ENCODE measurements around the gene OSTM1.

Gene OSTM1

DNA sequence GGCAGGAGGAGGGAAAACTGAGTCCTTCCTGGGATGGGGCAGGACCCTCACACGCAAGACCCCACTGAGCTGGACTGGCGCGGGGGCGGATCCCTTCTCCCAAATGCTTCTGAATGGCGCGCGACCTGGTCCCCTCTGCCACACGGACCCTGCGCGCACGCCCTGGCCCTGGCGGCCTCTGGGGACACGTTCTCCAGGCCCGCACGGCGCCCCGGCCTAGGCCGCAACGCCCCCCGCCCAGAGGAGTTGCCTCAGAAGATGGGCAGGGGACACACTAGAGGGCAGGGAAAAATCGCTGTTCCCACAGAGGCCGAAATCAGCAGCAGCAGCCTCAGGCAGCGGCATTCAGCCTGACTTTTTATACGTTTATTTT lies 45.2 kb upstream of the OSTM1 start:
- TF ChIP-seq, protein P1, sequence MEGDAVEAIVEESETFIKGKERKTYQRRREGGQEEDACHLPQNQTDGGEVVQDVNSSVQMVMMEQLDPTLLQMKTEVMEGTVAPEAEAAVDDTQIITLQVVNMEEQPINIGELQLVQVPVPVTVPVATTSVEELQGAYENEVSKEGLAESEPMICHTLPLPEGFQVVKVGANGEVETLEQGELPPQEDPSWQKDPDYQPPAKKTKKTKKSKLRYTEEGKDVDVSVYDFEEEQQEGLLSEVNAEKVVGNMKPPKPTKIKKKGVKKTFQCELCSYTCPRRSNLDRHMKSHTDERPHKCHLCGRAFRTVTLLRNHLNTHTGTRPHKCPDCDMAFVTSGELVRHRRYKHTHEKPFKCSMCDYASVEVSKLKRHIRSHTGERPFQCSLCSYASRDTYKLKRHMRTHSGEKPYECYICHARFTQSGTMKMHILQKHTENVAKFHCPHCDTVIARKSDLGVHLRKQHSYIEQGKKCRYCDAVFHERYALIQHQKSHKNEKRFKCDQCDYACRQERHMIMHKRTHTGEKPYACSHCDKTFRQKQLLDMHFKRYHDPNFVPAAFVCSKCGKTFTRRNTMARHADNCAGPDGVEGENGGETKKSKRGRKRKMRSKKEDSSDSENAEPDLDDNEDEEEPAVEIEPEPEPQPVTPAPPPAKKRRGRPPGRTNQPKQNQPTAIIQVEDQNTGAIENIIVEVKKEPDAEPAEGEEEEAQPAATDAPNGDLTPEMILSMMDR (IDR thresholded peaks at IDR 0.05; ENCODE audit: low read depth, low read length, missing control alignments), result no peak
- Histone ChIP-seq H3K27ac (no peak overlapping the region), H3K27me3 (replicated peaks) (peaks cover 65% of the 10 kb centered on the region), H3K36me3 (replicated peaks) (no peaks in the 10 kb centered on the region), H3K4me3 (ENCODE audit: low read depth, low read length) (no peak overlapping the region)
- no peak for DNase-seq
- in situ Hi-C loops (cut with HindIII; ENCODE audit: low pct_ligation_motif_present, low sequenced_read_pairs), result loop anchor here (25.0 kb wide), 1 partner anchor 368 kb away; no protein-coding TSS in a partner anchor

DNA sequence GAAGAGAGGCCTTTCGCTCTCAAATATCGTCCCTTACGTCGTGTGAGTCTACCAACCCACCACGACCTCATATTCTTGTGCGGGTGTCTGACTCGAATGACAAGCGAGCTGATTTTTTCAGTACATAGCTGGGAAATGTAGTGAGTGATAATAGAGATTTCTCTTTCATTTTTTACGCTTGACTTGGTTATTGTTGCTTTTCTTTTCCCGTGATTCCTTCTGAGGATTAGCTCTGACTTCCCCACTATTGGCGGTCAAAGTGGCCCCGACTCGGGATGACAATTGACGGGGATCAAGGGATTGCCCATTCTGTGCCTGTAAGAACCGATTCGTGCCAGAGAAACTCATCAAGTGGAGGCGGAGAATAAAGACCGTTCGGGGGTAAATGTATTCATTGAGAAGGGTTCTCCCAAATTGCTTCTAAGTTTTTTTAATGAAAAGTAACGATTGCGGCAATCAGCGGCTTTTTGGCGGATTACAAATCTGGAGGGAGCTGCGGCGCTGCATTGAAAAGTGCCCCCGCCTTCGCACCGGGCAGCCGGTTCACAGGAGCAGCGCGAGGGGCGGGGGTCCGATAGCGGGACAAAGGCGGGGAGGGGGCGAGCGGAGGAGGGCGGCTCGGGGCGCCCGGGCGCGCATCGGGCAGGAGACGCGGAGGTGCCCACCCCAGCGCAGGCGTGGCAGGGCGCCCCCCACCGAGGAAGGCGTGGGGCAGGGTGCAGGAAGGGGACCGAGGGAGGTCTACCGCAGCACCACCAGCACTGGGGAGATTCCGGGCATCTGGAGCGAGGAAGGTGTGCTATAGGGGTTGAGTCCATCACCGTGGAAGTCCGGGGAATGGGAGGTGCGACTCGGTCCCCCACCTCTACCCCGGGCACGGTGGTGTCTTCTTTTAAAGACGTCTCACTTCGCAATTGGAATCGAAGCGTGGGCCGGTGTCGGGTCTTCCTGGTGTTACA lies 44.5 kb upstream of the OSTM1 start:
- H3K4me3 ChIP-seq (ENCODE audit: low read depth, low read length), result peak overlapping the region; percentile 12
- H3K27ac ChIP-seq, result no peak overlapping the region
- H3K36me3 ChIP-seq (replicated peaks), result no peaks in the 10 kb centered on the region
- TF ChIP-seq, protein P1 (IDR thresholded peaks at IDR 0.05; ENCODE audit: low read depth, low read length, missing control alignments), result no peak
- in situ Hi-C loops (cut with HindIII; ENCODE audit: low pct_ligation_motif_present, low sequenced_read_pairs), result loop anchor here (25.0 kb wide), 1 partner anchor 368 kb away; no protein-coding TSS in a partner anchor
- peaks cover 67% of the 10 kb centered on the region for H3K27me3 ChIP-seq (replicated peaks)
- DNase-seq, result no peak

DNA sequence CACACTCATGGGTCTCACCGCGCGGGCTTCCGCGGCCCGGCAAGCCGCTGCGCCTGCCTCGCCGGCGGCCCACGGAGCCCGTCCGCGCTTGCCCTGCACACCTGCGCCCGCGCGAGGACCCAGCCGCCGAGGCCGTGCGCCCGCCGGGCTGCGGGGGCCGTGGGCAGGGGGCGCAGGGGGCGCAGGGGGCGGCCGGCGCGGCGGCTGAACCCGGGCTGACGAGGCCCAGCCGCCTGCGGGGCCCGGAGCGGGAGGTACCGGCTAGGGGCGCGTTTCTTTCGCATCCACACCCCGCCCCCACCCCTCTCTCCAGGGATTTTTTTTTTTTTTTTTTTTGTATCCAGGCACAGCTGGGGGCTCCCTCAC lies 43.8 kb upstream of the OSTM1 start:
- in situ Hi-C loops (cut with HindIII; ENCODE audit: low pct_ligation_motif_present, low sequenced_read_pairs), result loop anchor here (25.0 kb wide), 1 partner anchor 369 kb away; no protein-coding TSS in a partner anchor
- TF ChIP-seq, protein P1 (IDR thresholded peaks at IDR 0.05; ENCODE audit: low read depth, low read length, missing control alignments), result no peak
- Histone ChIP-seq H3K4me3 (ENCODE audit: low read depth, low read length) (no peak overlapping the region), H3K36me3 (replicated peaks) (no peaks in the 10 kb centered on the region), H3K27me3 (replicated peaks) (peaks cover 63% of the 10 kb centered on the region), H3K27ac (no peak overlapping the region)
- DNase-seq, result no peak

DNA sequence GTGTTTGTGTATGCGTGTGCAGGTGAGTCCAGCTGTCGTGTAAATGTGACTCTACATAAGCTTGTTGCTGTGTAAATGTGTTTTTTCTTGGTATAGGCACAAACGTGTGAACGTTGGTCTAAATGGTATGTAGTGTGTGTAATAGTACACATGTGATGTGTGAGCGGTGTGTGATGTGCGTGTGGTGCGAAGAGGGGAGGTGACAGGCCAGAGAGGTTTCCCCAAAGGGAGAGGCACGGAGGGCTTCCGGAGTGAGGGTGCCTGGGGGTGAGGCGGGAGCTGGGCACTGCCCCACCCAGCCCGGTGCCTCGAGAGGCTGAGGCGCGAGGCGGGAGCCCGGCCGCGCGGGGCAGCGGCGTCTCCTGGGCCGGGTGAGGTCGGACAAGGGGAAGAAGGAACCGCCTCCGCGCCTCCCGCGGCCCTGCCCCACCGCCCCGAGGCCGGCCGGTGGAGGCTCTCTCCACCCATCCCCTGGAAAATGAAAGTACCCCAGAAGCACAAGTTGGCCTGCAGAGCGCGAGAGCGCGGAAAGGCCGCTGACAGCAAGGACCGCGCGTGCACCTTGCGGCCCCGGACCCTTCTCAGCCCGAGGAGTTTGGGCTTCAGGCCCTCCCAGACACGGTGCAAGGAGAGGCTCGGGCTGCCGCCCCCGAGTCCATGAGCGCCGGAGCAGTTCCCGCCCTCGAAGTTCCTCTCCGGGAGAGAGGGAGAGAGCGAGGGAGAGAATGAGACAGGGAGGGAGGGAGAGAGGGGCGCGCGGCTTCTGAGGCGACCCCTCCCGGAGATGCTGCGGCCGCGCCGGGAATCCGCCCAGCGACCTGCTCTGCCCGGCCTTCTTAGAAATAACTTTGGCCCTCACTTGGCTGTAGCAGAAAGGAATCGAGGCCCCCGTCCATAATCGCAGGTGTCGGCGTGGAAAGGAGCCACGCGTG lies 43.2 kb upstream of the OSTM1 start:
- TF ChIP-seq, protein P1 (IDR thresholded peaks at IDR 0.05; ENCODE audit: low read depth, low read length, missing control alignments), result no peak
- Histone ChIP-seq H3K27me3 (replicated peaks) (peaks cover 58% of the 10 kb centered on the region), H3K27ac (no peak overlapping the region), H3K36me3 (replicated peaks) (no peaks in the 10 kb centered on the region), H3K4me3 (ENCODE audit: low read depth, low read length) (peak overlapping the region; percentile 54)
- in situ Hi-C loops (cut with HindIII; ENCODE audit: low pct_ligation_motif_present, low sequenced_read_pairs), result loop anchor here (25.0 kb wide), 1 partner anchor 370 kb away; no protein-coding TSS in a partner anchor
- no peak for DNase-seq

DNA sequence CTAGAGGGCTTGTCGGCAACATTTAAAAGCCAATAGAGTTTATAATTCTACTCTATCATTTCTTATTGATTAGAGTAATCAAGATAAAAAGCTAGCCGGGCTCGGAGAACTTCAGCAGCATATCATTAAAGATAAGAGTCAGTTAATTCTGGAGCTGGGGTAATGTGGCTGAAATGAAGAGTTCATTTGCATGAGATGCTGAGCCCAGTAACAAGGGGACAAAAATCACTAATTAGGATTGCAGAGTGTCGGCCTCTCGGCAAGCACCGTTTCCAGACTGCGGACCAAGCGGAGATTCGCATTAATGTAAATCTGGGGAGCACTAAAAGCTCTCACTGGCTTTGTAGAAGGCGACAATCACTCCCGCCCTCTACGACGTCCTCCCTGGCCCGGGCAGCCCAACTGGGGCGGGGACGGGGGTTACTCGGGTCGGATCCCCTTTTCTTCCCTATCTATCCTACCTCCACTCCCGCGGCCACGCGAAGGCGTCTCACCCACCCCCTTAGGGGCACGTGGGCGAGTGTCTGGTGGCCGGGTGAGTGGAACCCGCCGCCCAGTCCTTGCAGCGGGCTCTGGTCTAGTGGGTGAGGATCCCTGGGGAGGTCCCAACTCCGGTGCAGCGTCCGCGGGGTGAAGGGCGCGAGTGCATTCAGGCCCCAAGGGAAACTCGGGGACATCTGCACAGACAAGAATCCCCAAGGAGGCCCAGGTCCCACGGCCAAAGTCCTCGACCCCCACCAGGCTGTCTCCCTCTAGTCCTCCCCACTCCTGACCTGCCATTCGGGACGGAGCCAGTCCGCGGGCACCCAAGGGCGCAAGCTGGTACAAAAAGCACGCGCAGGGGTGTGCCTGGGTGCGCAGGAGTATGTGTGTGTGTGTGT lies 42.2 kb upstream of the OSTM1 start:
- Histone ChIP-seq H3K27ac (no peak overlapping the region), H3K4me3 (ENCODE audit: low read depth, low read length) (no peak overlapping the region), H3K36me3 (replicated peaks) (no peaks in the 10 kb centered on the region), H3K27me3 (replicated peaks) (peaks cover 56% of the 10 kb centered on the region)
- in situ Hi-C loops (cut with HindIII; ENCODE audit: low pct_ligation_motif_present, low sequenced_read_pairs), result loop anchor here (25.0 kb wide), 1 partner anchor 371 kb away; no protein-coding TSS in a partner anchor
- TF ChIP-seq, protein P1 (IDR thresholded peaks at IDR 0.05; ENCODE audit: low read depth, low read length, missing control alignments), result no peak
- no peak for DNase-seq
